Fibroblast of peridontal ligament (primary cell): ENCODE results near the gene XPO1.
A peak's percentile ranks its signal among the peaks of the same experiment; 100 is the strongest.
"Not testable (repeated sequence)": the region's sequence is repeated elsewhere in the genome, so short reads cannot be mapped to it uniquely, and the experiment has no call there.

Experiments used
- DNase-seq: peaks from one replicate; pipeline ENCODE4 v3.0.0-alpha.2; 2010; ENCODE audit errors: extremely low read depth

The XPO1 gene

DNA sequence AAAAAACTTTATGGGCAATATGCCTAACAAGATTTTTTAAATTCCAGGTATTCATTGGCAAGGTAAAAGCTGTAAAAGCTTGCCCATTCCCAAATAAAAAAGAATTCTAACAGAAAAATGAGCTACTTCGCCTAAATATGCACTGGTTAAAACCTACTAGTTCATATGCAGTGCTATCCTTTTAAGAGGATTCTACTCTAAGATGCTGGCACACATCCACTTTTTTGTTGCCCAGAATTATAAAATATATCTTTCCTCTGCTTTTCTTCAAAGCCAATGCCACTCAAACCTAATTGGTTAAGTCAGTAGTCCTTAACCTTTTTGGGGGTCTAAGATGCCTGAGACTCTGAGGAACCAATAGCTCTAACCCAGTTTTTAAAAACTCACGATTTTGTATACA is 3.2 kb downstream of the XPO1 start:
- peak; percentile 29 for DNase-seq

DNA sequence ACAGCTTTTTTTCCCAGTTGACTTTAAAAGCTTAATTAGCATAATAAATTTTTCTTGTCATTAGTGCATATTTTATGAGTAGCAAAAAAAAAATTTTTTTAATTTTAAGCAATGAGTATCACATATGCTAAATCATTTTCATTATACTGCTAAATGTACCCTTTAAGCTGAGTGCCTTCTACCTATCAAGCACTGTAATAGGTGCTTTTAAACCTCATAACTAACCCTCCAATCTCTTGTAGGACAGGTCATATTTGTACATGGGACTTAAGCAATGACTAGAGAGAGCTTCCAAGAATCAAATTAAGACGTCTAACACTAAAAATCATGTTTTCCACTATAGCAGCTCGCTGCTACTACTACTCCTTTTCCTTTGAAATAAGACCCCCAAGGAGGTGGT is 7.4 kb downstream of the XPO1 start:
- DNase-seq, result no peak

DNA sequence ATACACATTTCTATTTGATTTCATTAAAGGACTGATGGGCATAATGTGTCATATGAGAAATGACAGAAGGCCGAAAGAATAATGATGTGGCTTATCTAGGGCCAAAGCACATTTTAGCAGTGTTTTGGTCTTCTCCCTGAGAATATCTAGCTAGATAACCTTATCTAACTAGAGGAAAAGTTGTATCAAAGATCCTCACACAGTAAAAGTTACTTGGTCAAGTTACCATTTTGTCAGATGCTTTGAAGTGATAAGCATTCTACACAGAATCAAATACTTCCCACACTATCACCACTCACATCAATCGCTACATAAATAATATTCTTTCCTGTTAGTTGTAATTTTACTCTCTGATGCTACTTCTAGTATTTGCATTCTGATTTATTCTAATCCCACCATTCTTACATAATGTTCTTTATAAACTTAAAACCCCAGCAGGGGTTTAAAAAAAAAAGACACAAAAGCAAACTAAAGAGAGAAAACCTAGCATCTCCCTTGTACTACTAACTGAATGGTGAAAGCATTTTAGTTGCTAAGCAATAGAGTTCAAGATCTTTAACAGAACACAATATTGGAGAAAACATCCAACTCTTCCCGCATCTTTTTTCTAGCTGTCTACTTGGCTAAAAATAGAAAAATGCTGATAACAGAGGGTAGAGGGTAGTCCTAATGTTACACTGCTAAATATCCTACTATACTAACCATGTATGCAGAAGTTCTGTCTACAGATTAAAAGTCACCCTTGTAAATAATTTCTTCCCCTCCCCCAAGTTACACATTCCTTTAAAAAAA is 8.0 kb downstream of the XPO1 start:
- no peak for DNase-seq

DNA sequence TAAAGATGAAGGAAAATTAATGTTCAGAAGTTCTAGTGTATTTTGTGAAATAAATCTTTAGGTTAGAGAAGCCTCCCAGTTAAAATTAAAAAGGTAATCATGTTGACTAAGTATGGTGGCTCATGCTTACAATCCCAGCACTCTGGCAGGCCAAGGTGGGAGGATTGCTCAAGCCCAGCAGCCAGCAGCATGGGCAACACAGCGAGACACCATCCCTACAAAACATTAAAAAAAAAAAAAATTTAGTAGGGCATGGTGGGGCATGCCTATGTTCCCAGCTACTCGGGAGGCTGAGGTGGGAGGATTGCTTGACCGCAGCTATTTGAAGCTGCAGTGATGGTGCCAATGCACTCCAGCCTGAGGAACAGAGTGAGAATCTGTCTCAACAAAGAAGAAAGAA is 17.9 kb downstream of the XPO1 start:
- no peak for DNase-seq

DNA sequence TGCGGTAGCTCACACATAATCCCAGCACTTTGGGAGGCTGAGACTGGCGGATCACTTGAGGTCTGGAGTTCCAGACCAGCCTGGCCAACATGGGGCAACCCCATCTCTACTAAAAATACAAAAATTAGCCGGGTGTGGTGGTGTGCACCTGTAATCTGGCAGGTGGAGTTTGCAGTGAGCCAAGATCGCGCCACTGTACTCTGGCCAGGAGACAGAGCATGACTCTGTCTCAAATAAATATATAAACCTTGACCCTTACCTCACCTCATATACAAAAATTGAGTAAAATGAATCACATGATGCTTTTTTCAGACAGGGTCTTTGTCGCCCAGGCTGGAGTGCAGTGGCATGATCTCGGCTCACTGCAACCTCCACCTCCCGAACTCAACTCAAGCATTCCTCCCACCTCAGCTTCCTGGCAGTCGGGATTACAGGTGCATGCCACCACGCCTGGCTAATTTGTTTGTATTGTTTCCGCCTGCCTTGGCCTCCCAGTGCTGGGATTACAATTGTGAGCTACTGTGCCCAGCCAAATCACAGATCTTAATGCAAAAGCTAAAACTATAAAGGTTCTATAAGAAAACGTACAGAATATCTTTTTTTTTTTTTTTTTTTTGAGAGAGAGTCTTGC is 25.3 kb downstream of the XPO1 start:
- no peak for DNase-seq

DNA sequence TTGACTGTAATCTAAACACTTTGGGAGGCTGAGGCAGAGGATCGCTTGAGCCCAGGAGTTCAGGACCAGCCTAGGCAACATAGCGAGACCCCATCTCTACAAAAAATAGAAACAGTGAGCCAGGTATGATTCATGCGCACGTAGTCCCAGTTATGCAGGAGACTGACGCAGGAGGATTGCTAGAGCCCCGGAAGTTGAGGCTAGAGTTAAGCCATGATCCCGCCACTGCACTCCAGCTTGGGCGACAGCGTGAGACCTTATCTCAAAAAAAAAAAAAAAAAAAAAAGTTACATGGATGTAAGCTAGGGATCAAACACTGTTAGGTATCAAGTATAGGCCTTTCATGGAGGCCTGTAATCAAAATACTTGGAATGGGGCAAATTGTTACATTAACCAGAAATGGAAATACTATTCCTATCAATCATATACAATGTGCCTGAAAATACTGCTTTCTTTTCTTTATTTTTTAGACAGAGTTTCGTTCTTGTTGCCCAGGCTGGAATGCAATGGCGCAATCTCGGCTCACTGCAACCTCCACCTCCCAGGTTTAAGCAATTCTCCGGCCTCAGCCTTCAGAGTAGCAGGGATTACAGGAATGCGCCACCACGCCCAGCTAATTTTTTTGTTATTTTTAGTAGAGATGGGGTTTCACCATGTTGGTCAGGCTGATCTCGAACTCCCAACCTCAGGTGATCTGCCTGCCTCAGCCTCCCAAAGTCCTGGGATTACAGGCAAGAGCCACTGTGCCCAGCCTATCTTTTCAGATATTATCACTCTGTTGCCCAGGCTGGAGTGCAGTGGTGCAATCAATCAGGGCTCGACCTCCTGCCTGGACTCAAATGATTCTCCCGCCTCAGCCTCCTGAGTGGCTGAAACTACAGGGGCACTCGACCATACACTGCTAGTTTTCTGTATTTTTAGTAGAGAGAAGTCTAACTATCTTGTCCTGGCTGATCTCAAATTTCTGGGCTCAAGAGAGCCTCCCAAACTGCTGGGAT is 27.2 kb downstream of the XPO1 start:
- no peak for DNase-seq

DNA sequence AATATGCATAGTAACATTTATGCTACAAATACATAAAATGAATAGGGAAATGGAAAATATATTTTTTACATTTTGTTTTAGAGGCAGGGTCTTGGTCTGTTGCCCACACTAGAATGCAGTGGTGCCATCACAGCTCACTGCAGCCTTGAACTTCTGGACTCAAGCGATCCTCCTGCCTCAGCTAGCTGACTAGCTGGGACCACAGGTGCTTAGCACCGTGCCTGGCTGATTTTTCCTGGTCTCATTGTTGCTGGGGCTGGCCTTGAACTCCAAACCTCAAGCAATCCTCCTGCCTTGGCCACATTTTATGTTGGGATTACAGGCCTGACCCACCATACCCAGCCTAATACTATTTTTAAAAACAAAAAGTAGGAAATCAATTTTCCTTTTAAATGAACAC is 33.2 kb downstream of the XPO1 start:
- DNase-seq, result no peak

DNA sequence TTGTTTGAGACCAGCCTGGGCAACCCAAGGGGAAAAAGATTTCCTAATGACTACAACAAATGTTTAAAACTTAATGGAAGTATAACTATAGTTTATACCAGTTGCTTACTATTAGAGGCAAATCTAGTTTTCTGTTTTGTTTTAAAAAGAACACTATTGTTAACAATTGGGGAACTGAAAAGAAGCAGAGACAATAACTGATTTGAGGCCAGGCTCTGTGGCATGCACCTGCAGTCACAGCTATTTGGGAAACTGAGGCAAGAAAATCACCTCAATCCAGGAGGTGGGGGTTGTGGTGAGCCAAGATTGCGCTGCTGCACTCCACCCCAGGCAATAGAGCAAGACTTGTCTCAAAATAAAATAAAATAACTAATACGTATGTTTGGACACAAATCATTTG is 39.1 kb downstream of the XPO1 start:
- no peak for DNase-seq

DNA sequence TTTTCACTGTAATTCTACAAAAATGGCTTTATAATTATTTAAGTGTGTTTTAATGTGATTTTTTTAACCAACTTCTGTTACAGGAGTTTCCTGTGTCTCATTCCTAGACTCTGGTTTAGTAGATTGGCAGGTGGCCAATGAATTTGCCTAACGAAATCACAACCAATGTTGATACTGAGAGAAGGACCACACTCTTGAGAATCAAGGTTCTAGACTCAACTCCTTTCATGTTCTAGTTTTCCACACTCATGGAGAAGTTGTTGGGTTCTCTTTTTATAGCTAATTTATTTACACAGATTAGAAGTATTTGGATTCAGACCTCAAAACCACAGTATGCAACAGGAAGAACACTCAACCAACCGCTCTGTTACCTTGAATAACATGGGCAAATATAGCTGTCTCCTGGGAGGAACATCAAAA is 44.6 kb downstream of the XPO1 start:
- DNase-seq, result peak; percentile 50

DNA sequence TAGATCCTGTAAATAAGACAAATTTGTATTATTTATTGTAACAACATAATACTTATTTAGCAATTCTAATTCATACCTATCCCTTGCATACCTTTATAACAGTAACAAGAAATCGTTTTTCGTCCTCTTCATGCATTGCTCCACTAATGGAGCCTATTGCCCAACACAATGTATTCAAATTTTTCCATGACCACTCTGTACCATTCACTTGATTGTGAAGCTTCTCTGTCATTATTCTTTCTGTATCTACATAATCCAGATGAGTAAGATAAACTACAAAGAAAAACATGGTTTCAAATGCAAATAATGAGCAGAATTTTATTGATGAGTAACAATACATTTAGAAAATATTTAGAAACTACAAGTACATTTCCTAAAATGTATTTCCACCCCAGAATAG is 45.7 kb downstream of the XPO1 start:
- no peak for DNase-seq

DNA sequence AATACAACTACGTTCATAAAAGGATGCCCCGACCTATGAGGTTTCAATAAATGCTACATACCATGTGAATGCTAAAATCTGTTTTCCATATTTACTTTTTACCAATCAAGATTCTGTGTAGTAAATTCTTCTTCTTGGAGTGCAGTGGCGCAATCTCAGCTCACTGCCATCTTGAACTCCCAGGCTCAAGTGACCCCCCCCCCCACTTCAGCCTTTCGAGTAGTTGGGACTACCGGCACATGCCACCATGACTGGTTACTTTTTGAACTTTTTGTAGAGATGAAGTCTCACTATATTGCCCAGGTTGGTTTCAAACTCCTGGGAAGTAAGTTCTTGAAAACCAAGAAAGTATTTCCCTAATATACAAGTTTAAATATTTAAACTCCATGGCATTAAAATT is 52.9 kb downstream of the XPO1 start:
- DNase-seq, result no peak

DNA sequence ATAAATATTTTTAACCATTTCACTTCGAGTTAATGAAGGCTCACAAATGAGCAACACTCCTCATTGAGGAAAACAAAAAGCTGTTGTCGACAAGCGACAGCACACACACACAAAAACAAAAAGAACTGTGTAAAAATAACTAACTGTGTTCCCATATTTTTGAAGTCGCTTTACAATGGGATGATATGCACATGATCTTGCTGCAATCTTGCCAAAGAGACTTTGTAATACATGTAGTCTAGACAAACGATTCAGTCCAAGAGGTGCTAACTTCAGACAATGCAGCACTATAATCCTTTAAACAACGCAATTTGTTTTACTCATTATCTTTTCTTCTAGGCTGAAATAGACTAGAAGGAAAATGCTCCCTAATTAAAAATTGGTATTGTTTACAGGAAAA is 60.1 kb downstream of the XPO1 start:
- DNase-seq, result no peak

DNA sequence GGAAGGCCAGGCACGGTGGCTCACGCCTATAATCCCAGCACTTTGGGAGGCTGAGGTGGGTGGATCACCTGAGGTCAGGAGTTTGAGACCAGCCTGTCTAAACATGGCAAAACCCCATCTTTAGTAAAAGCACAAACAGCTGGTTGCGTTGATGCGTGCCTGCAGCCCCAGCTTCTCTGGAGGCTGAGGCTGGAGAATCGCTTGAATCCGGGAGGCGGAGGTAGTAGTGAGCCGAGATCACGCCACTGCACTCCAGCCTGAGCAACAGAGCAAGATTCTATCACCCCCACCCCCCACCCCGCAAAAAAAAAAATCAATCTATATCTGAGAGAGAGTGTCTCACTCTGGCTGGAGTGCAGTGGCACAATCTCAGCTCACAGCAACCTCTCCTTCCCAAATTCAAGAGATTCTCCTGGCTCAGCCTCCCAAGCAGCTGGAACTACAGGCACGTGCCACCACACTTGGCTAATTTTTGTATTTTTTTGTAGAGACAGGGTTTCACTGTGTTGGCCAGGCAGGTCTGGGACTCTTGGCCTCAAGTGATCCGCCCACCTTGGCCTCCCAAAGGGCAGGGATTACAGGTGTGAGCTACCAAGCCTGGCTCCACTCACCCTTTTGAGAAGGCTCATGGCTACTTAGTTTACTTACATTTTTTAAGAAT is 61.1 kb downstream of the XPO1 start:
- DNase-seq, result not testable (repeated sequence)

DNA sequence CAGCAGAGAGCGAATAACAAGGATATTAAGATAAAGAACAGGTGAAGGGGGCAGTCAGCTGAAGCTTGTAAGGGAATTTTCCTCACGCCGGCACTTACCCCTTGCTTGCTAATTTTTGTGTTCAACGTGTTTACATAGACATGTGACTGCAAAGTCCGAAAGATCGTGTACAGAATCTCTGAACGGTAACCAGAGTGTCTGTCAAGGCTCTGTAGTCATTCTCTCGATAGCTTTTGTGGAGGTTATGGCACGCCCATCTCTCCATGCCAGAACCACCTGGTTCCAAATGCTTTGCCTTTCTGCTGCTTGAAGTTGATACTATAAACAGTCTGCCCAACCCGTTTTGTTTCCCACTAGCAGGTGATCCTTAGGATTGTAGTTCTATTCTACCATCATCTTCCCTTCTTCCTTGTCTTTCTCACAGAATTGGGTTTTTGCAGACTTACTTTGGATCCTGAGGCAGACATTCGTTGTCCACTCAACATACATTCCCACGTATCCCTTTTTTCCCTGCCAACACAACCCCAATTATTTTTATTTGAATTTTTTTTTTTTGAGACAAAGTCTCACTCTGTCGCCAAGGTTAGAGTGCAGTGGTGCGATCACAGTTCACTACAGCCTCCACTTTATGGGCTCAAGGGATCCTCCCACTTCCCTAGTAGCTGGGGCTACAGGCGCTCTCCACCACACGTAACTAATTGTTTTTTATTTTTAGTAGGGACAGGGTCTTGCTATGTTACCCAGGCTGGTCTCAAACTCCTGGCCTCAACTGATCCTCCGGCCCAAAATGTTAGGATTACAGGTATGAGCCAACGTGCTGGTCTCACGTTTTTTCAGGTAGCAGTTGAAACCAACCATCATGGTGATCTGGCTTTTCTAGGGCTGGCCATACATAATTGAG is 66.0 kb downstream of the XPO1 start:
- DNase-seq, result peak; percentile 29

DNA sequence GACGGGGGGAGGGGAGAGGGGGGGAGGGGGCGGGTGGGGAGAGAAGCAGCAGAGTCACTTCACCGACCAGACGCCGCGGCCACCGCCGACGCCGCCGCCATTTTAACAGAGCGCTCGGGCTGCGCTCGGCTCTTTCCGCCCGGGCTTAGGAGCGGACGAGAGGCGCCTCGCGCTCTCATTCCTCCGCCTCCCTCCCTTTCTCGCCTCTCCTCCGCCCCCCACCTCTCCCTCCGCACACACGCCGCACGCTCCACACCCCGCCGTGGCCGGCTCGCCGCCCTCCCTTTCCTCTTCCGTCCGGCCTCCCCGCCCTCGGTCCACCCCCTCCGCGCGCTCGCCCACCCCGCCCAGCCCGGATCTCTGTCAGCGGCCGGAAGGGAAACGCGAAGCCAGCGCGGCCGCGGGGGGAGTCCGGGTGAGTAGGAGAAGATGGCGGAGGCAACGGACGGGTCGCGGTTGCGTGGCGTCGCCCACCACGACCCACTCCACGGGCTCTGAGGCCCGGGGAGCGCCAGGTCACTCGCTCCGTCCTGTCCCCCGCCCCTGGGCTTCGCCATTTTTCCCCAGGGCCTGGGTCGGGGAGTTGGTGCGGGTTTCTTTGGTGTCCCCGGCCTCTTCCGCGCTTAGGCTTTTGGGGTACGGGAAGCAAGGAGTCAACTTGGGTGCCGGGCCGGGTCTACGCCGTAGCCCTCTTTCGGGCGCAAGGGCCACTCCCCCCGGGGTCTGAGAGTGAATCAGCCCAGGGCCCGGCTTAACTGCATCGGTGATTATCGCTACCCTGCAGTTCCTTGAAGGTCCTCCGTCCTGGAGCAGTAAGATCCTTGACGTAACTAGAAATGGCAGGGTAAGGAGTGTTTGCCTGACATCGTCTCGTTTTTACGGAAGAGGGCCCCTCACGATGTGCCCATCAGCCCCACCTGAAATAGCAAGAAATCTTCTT is 66.9 kb downstream of the XPO1 start, which contains the start of gene USP34:
Gene USP34 (minus strand): TSS at position 123 of the 940 bp plus-strand sequence. CDS start 395 bp downstream, outside the sequence.
- peak; percentile 91 for DNase-seq

DNA sequence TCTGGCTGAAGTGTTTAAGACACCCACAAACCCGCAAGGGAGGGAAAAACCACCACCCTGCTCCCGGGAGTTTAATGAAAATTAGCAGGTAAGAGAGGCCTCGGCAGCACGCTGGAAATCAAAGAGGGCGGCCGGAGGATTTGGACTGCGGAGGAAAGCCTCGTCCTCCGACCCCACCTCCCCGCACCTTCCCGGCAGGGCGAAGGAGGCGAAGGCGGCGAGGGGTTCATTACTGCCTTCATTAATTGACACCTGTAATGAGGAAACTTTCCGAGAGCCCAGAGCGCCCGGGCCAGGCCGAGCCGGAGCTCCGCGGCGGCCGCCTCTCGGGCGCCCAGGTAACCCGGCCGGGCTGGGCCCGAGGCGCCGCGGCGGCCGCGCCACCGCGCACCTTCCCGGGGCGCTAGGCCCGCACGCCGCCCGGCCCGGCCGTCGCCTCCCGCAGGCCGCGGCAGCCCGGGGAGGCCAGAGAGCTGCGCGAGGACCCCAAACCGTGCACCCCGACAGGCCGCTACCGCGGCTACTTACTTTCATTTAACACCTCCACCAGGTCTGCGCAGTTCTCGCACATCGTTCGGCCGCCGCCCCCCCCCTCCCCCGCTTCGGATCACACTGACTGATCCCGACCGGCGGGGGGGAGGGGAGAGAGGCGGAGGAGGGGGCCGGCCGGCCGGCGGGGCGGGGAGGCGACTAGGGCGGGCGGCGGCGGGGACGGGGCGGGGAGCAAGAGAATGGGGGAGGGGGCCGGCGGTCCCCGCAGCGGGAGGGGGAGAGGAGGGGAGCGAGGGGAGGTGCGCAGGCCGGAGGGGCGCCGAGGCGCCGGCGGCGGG is 67.8 kb downstream of the XPO1 start:
- DNase-seq, result no peak

DNA sequence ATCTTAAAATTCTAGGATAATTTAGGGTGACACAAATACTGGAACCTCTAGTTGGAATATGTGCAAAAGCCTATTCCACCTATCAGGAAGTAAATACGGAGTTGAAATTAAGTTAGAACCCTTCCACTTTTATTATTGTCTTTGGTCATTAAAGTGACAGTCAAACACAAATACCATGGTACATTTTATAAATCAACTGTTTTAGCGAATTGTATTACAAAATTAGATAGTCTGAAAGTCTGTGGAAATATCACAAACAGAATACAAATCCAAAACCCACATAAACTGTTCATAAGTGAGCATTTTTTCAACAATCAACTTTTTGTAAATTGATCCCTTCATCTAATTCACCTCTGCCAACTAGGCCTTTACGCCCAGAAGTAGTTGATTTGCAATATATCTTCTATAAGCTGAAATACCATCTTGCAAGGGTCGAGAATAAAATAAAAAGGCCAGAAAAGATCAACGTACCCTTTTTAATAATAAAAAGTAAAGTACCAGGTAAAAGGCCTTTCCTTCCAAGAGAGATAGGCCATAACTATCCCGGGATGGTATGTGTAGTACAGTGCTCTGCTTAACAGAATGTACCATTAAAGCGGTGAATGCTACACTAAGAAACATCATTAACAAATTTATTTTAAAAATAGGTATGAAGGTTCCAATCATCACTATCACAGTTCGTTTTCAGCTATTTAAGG is 68.6 kb downstream of the XPO1 start:
- peak; percentile 44 for DNase-seq

DNA sequence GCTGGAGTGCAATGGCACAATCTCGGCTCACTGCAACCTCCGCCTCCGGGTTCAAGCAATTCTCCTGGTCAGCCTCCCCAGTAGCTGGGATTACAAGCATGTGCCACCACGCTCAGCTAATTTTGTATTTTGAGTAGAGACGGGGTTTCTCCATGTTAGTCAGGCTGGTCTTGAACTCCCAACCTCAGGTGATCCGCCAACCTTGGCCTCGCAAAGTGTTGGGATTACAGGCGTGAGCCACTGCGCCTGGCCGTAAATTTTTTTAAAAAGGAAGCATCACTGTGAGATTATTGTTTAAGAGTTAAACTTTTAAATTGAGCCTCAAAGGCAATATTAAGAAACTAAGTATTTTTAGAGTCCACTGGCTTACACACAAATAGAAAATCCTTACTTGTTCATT is 69.9 kb downstream of the XPO1 start:
- not testable (repeated sequence) for DNase-seq
